SK-N-SH (cell line): Measurements from ENCODE around the gene PEX10. TPM values are rescaled to one million over a fixed set of nuclear protein-coding genes. Genes with fewer than 3 reads are reported as not detected.

Experiments
- CTCF ChIA-PET: fragments of 300-600, 350-600 bp; formaldehyde crosslinking; extraction: SDS; loops from one replicate; lab custom pipeline; 2021; lab: Yijun Ruan, JAX
- POLR2A ChIA-PET: fragments of 350-600 bp; sonication (Branson Sonifier 250); formaldehyde crosslinking; extraction: SDS; loops from one replicate; lab custom pipeline; 2020; ENCODE audit warnings: antibody characterized with exemption, inconsistent platforms; lab: Yijun Ruan, JAX
- DNase-seq: peaks from one replicate; pipeline ENCODE4 v3.0.0; 2012
- H2AFZ ChIP-seq: fragments of 200-600 bp; sonication (generic); 2 replicates; pipeline ENCODE4 v1.8.1; 2016; ENCODE audit warnings: antibody characterized with exemption, mild to moderate bottlenecking, low read depth
- H3F3A ChIP-seq: fragments of 200-600 bp; sonication (generic); replicated peaks from 2 replicates; pipeline ENCODE3; 2016; ENCODE audit warnings: antibody characterized with exemption, mild to moderate bottlenecking; ENCODE audit not compliant: insufficient read depth
- H3K27ac ChIP-seq, 2 experiments: fragments of 200-500 bp in 1 of 2; fragments of 200-600 bp in 1 of 2; sonication (Bioruptor generic) in 1 of 2; sonication (generic), shearing (Covaris generic) in 1 of 2; 2 replicates each; pipeline versions ENCODE4 v1.5.1 to v1.6.1; 2014 to 2016; ENCODE audit warnings: low read depth in 2 of 2, inconsistent platforms in 1 of 2, low read length in 1 of 2, mild to moderate bottlenecking in 1 of 2, mixed read lengths in 1 of 2
- H3K27me3 ChIP-seq: fragments of 200-600 bp; sonication (generic), shearing (Covaris generic); 2 replicates; pipeline ENCODE4 v1.6.1; 2016; ENCODE audit warnings: mixed run types; ENCODE audit not compliant: insufficient read depth
- H3K36me3 ChIP-seq, 2 experiments: fragments of 200-500 bp in 1 of 2; fragments of 200-600 bp in 1 of 2; sonication (Bioruptor generic) in 1 of 2; sonication (generic) in 1 of 2; replicated peaks in 1 of 2; 2 replicates each; pipeline versions ENCODE3 to v1.5.1; 2014 to 2016; ENCODE audit warnings: low read length in 1 of 2, mild to moderate bottlenecking in 1 of 2; ENCODE audit not compliant: insufficient read depth in 2 of 2, control insufficient read depth in 1 of 2
- H3K4me1 ChIP-seq, 2 experiments: fragments of 200-500 bp in 1 of 2; fragments of 200-600 bp in 1 of 2; sonication (Bioruptor generic) in 1 of 2; sonication (generic), shearing (Covaris generic) in 1 of 2; 2 replicates each; pipeline versions ENCODE4 v1.5.1 to v1.6.1; 2014 to 2016; ENCODE audit warnings: low read depth in 1 of 2, low read length in 1 of 2, mixed run types in 1 of 2; ENCODE audit not compliant: insufficient read depth in 2 of 2, control insufficient read depth in 1 of 2
- H3K4me2 ChIP-seq: fragments of 200-600 bp; sonication (generic), shearing (Covaris generic); 2 replicates; pipeline ENCODE4 v1.6.1; 2017; ENCODE audit warnings: mixed run types
- H3K4me3 ChIP-seq, 2 experiments: fragments of 200-500 bp in 1 of 2; fragments of 200-600 bp in 1 of 2; sonication (Bioruptor generic) in 1 of 2; sonication (generic), shearing (Covaris generic) in 1 of 2; 2 replicates each; pipeline versions ENCODE4 v1.5.1 to v1.8.1; 2014 to 2016; ENCODE audit warnings: low read depth in 2 of 2, inconsistent platforms in 1 of 2, low read length in 1 of 2, mild to moderate bottlenecking in 1 of 2, mixed read lengths in 1 of 2, moderate library complexity in 1 of 2
- H3K79me2 ChIP-seq: fragments of 200-600 bp; sonication (generic); 2 replicates; pipeline ENCODE4 v1.8.1; 2017; ENCODE audit warnings: mild to moderate bottlenecking; ENCODE audit not compliant: insufficient read depth
- H3K9ac ChIP-seq: fragments of 200-600 bp; sonication (generic); 2 replicates; pipeline ENCODE4 v1.6.1; 2017; ENCODE audit warnings: mixed run types
- H3K9me2 ChIP-seq: fragments of 200-600 bp; sonication (generic); 2 replicates; pipeline ENCODE4 v1.6.1; 2017; ENCODE audit warnings: mixed run types
- H3K9me3 ChIP-seq: fragments of 200-600 bp; sonication (generic); 2 replicates; pipeline ENCODE4 v1.6.1; 2017; ENCODE audit warnings: mixed run types, mild to moderate bottlenecking, moderate library complexity
- H4K20me1 ChIP-seq: fragments of 200-600 bp; sonication (generic); 2 replicates; pipeline ENCODE4 v1.6.1; 2017; ENCODE audit warnings: mild to moderate bottlenecking, mixed run types; ENCODE audit not compliant: insufficient read depth
- CHD2 ChIP-seq: fragments of 150-350 bp; IDR thresholded peaks from 2 replicates; pipeline ENCODE4 v1.6.1; 2018; ENCODE audit warnings: low read length; ENCODE audit not compliant: partially characterized antibody
- CTCF ChIP-seq: fragments of 200-600 bp; sonication (generic); IDR thresholded peaks from 2 replicates; pipeline ENCODE4 v1.6.1; 2017; ENCODE audit warnings: antibody characterized with exemption, mild to moderate bottlenecking, moderate library complexity
- ELF1 ChIP-seq: IDR thresholded peaks from 2 replicates; pipeline ENCODE4 v1.4.0; 2012
- EP300 ChIP-seq, 2 experiments: IDR thresholded peaks; 2 replicates each; pipeline versions ENCODE4 v1.4.0 to v1.6.1; 2012; ENCODE audit warnings: borderline replicate concordance in 1 of 2, low read depth in 1 of 2, low read length in 1 of 2
- FOXJ3 ChIP-seq: sonication (generic); formaldehyde crosslinking; IDR thresholded peaks from 2 replicates; pipeline ENCODE4 v1.5.1; 2020; ENCODE audit warnings: mild to moderate bottlenecking, missing genetic modification reagents
- IRF3 ChIP-seq: fragments of 150-350 bp; IDR thresholded peaks from 2 replicates; pipeline ENCODE4 v1.6.1; 2016; ENCODE audit warnings: mild to moderate bottlenecking, low read depth, low read length
- MAX ChIP-seq: IDR thresholded peaks from 2 replicates; pipeline ENCODE4 v1.4.0; 2012; ENCODE audit warnings: low read depth
- MEF2A ChIP-seq: IDR thresholded peaks from 2 replicates; pipeline ENCODE4 v1.4.0; 2012; ENCODE audit warnings: low read depth, borderline replicate concordance
- MXI1 ChIP-seq: IDR thresholded peaks from 2 replicates; pipeline ENCODE4 v1.6.1; 2012; ENCODE audit warnings: mild to moderate bottlenecking, low read depth, low read length, improper control_type of control experiment
- POLR2AphosphoS5 ChIP-seq: IDR thresholded peaks from 2 replicates; pipeline ENCODE4 v1.6.1; 2012; ENCODE audit warnings: low read depth, low read length
- REST ChIP-seq: IDR thresholded peaks from 2 replicates; pipeline ENCODE4 v1.6.1; 2012; ENCODE audit warnings: mild to moderate bottlenecking, low read depth, low read length, moderate library complexity
- RXRA ChIP-seq: IDR thresholded peaks from 2 replicates; pipeline ENCODE4 v1.4.0; 2012; ENCODE audit warnings: low read depth, mild to moderate bottlenecking, borderline replicate concordance
- SIN3A ChIP-seq: IDR thresholded peaks from 2 replicates; pipeline ENCODE4 v1.6.1; 2012; ENCODE audit warnings: low read depth, mild to moderate bottlenecking, low read length, moderate library complexity, borderline replicate concordance
- SMC3 ChIP-seq: IDR thresholded peaks from 2 replicates; pipeline ENCODE4 v1.6.1; 2012; ENCODE audit warnings: low read depth, low read length, improper control_type of control experiment
- TAF1 ChIP-seq: IDR thresholded peaks from 2 replicates; pipeline ENCODE4 v1.6.1; 2012; ENCODE audit warnings: low read depth, mild to moderate bottlenecking, low read length, moderate library complexity, borderline replicate concordance
- TCF12 ChIP-seq: IDR thresholded peaks from 2 replicates; pipeline ENCODE4 v1.4.0; 2012
- USF1 ChIP-seq: IDR thresholded peaks from 2 replicates; pipeline ENCODE4 v1.4.0; 2012; ENCODE audit warnings: low read depth, borderline replicate concordance
- WGBS: methylation state at CpG from one replicate; pipeline ENCODE4 v1.1.6; 2017; ENCODE audit warnings: low lambda C conversion rate; 5-methylcytosine and 5-hydroxymethylcytosine counted together
- polyA plus RNA-seq, 3 experiments: library from polyadenylated mRNA; depleted of rRNA; stranded (reverse); fragments of >200 nt; gene quantifications; 2 replicates each; pipeline ENCODE4 v1.2.3, GENCODE V29; 2012

PEX10 gene
- polyA plus RNA-seq, 1 of the 3 experiments (the other 2 are of a cell fraction) = 28.6 TPM

GRCh38 chr1:2445823-2446215 lies 33.5 kb upstream of the PEX10 start:
- 59% methylated on average over 9 of the region's 15 CpGs for WGBS
- Histone ChIP-seq H3K4me2 (no peak overlapping the region), H3K9me3 (no peaks in the 10 kb centered on the region), H3K4me3 (no peak overlapping the region), H3K9me2 (no peaks in the 10 kb centered on the region), H3K27ac (no peak overlapping the region), H3K4me1 (no peaks in the 10 kb centered on the region), H3K79me2 (no peaks in the 10 kb centered on the region), H2AFZ (no peak overlapping the region), H3K27me3 (peaks cover 9% of the 10 kb centered on the region; the same call in 1 of the 2 replicates), H4K20me1 (no peaks in the 10 kb centered on the region), H3K36me3 (no peaks in the 10 kb centered on the region), H3F3A (no peaks in the 10 kb centered on the region), H3K9ac (no peak overlapping the region)
- TF ChIP-seq CHD2 = no peak
- TF ChIP-seq POLR2AphosphoS5 = no peak
- no peak for TF ChIP-seq MAX
- TF ChIP-seq ELF1 = no peak
- no peak for TF ChIP-seq IRF3
- TF ChIP-seq SMC3 = no peak
- no peak for TF ChIP-seq TAF1
- no peak for TF ChIP-seq RXRA
- TF ChIP-seq CTCF = no peak
- TF ChIP-seq EP300 (IDR thresholded peaks at IDR 0.05; ENCODE audit: borderline replicate concordance in 1 of 2, low read depth in 1 of 2, low read length in 1 of 2) = no peak
- TF ChIP-seq SIN3A = no peak
- no peak for TF ChIP-seq TCF12
- TF ChIP-seq MXI1 = no peak
- TF ChIP-seq MEF2A = no peak
- TF ChIP-seq REST = no peak
- no peak for TF ChIP-seq USF1
- TF ChIP-seq FOXJ3 = no peak
- no peak for DNase-seq
- CTCF ChIA-PET = interaction anchor here (0.8 to 1.1 kb wide), 2 partner anchors 13 to 31 kb away, joined by 3 to 5 read pairs; no protein-coding TSS in a partner anchor
- POLR2A ChIA-PET = no interaction called here
